ENCODE measurements around the gene UBR1. TPM values are rescaled to one million over a fixed set of nuclear protein-coding genes. Genes with fewer than 3 reads are reported as not detected.

The UBR1 gene
- total RNA-seq, 1 experiment from 2014 or later = 18.9 TPM

GRCh38 chr15:43056696-43057095 lies 49.1 kb downstream of the UBR1 start:
- Mint-ChIP-seq H3K27ac (no peak overlapping the region), H3K4me1 (no peaks in the 10 kb centered on the region), H3K9me3 (no peaks in the 10 kb centered on the region), H3K36me3 (peaks cover 33% of the 10 kb centered on the region), H3K4me3 (no peak overlapping the region), H3K27me3 (ENCODE audit: low read depth) (no peaks in the 10 kb centered on the region)
- no peak for TF ChIP-seq PRRX2 (CRISPR knock-in tag; IDR thresholded peaks at IDR 0.05)
- TF ChIP-seq HMGXB4 (CRISPR knock-in tag; IDR thresholded peaks at IDR 0.05) = no peak
- ChIA-PET CTCF (no interaction called here), POLR2A (no interaction called here)
- DNase-seq (ENCODE audit: low spot score) = no peak
- no peak for ATAC-seq

- no peak for TF ChIP-seq CBFB (CRISPR knock-in tag; IDR thresholded peaks at IDR 0.05; ENCODE audit: low read depth)
- no peaks in the 10 kb centered on the region for H3K9me3 Mint-ChIP-seq
- ATAC-seq (no peak), DNase-seq (ENCODE audit: low spot score) (no peak)
- H3K27me3 Mint-ChIP-seq (ENCODE audit: low read depth) = no peaks in the 10 kb centered on the region
- ChIA-PET POLR2A (no interaction called here), CTCF (no interaction called here)
- H3K4me3 Mint-ChIP-seq = no peak overlapping the region
- no peak overlapping the region for H3K27ac Mint-ChIP-seq
- peaks cover 34% of the 10 kb centered on the region for H3K36me3 Mint-ChIP-seq
- H3K4me1 Mint-ChIP-seq = no peaks in the 10 kb centered on the region
Measured at GRCh38 chr15:43052860-43053259, 53.0 kb downstream of the UBR1 start.

- Mint-ChIP-seq H3K36me3 (peaks cover 28% of the 10 kb centered on the region), H3K4me1 (no peaks in the 10 kb centered on the region), H3K4me3 (no peak overlapping the region), H3K9me3 (no peaks in the 10 kb centered on the region), H3K27me3 (ENCODE audit: low read depth) (no peaks in the 10 kb centered on the region), H3K27ac (no peak overlapping the region)
- no peak for ATAC-seq
- POLR2A ChIA-PET = no interaction called here
- no peak for DNase-seq (ENCODE audit: low spot score)
- CTCF ChIA-PET = no interaction called here
- TF ChIP-seq CDX4 (CRISPR knock-in tag; IDR thresholded peaks at IDR 0.05; ENCODE audit: borderline replicate concordance) (no peak), IRF2 (CRISPR knock-in tag; IDR thresholded peaks at IDR 0.05; ENCODE audit: borderline replicate concordance, low read depth) (no peak), OVOL2 (CRISPR knock-in tag; IDR thresholded peaks at IDR 0.05; ENCODE audit: borderline replicate concordance) (no peak), USF1 (CRISPR knock-in tag; IDR thresholded peaks at IDR 0.05) (no peak), SOX15 (CRISPR knock-in tag; IDR thresholded peaks at IDR 0.05) (no peak), FOXK1 (CRISPR knock-in tag; IDR thresholded peaks at IDR 0.05) (no peak), ZNF232 (CRISPR knock-in tag; IDR thresholded peaks at IDR 0.05) (no peak), ETV6 (CRISPR knock-in tag; IDR thresholded peaks at IDR 0.05) (no peak), HMGXB4 (CRISPR knock-in tag; IDR thresholded peaks at IDR 0.05) (no peak), JUN (CRISPR knock-in tag; IDR thresholded peaks at IDR 0.05) (no peak), NFE2L1 (CRISPR knock-in tag; IDR thresholded peaks at IDR 0.05) (no peak), ZNF425 (CRISPR knock-in tag; conservative IDR thresholded peaks at IDR 0.05) (no peak), ATF1 (CRISPR knock-in tag; IDR thresholded peaks at IDR 0.05) (no peak), MXD4 (CRISPR knock-in tag; IDR thresholded peaks at IDR 0.05; ENCODE audit: borderline replicate concordance) (no peak), ZNF219 (CRISPR knock-in tag; IDR thresholded peaks at IDR 0.05; ENCODE audit: borderline replicate concordance) (no peak), CBFB (CRISPR knock-in tag; IDR thresholded peaks at IDR 0.05; ENCODE audit: low read depth) (no peak), TEAD4 (CRISPR knock-in tag; IDR thresholded peaks at IDR 0.05) (no peak), STAT6 (CRISPR knock-in tag; conservative IDR thresholded peaks at IDR 0.05; ENCODE audit: low read depth) (no peak), TEAD1 (CRISPR knock-in tag; IDR thresholded peaks at IDR 0.05) (no peak), TCF7 (CRISPR knock-in tag; IDR thresholded peaks at IDR 0.05; ENCODE audit: low read depth) (no peak)
Measured at GRCh38 chr15:43048935-43049334, 56.9 kb downstream of the UBR1 start.
